Nephron (organoid): Measurements from ENCODE around the gene FOCAD.
A peak's percentile ranks its signal among the peaks of the same experiment; 100 is the strongest.

Experiments
- H3K27ac Mint-ChIP-seq, 3 experiments: 2 replicates each; pipeline ENCODE4 v1.8.0; 2020; ENCODE audit warnings: mixed read lengths in 3 of 3, mild to moderate bottlenecking in 2 of 3, moderate library complexity in 1 of 3
- H3K27me3 Mint-ChIP-seq: 2 replicates; pipeline ENCODE4 v1.8.0; 2021; ENCODE audit warnings: low read depth, mild to moderate bottlenecking, moderate library complexity, mixed read lengths
- H3K36me3 Mint-ChIP-seq: 2 replicates; pipeline ENCODE4 v1.8.0; 2020; ENCODE audit warnings: low read depth, mixed read lengths
- H3K4me1 Mint-ChIP-seq: 2 replicates; pipeline ENCODE4 v1.8.0; 2020; ENCODE audit warnings: mixed read lengths
- H3K4me3 Mint-ChIP-seq, 3 experiments: 2 replicates each; pipeline ENCODE4 v1.8.0; 2020; ENCODE audit warnings: mild to moderate bottlenecking in 3 of 3, mixed read lengths in 3 of 3, moderate library complexity in 2 of 3
- H3K9me3 Mint-ChIP-seq: 2 replicates; pipeline ENCODE4 v1.8.0; 2020; ENCODE audit warnings: mixed read lengths
- CTCF ChIP-seq, 3 experiments: fragments of 200-600 bp; sonication (generic); IDR thresholded peaks; one replicate each; pipeline ENCODE4 v1.5.0; 2021; ENCODE audit warnings: antibody characterized with exemption in 3 of 3; ENCODE audit not compliant: unreplicated experiment in 3 of 3

FOCAD gene

DNA sequence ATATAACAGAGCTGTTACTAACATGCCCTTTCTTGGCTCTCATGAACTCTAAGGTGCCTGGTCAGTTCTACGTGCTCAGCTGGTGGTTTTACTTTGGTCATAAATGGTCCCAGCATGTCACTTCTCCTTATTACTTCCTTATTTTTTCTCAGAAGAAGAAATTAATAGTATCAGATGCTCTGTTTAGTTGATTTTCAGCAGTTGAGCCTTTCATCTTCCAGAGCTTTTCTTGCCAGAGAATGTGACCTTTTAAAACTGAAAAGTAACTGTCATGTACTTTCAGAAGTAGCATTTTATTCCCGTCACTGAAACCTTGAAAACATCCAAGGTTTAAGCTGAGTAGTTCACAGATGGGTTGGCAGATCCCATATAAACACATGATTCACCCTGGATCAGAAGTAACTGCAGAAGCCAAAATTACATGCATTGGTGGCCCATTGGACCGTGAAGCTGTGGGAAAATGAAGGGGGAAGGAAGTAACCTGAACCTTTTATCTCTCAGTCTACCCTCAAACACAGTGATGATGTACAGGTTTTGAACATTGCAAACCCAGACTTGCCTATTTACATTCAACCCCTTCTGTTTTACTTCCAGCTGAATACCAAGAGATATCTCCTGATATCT, 296.9 kb downstream of the FOCAD start:
- H3K4me1 Mint-ChIP-seq, result peaks cover 18% of the 10 kb centered on the region
- TF ChIP-seq CTCF (IDR thresholded peaks at IDR 0.05; ENCODE audit: unreplicated experiment in 3 of 3), result no peak
- peaks cover 55% of the 10 kb centered on the region for H3K36me3 Mint-ChIP-seq
- H3K9me3 Mint-ChIP-seq, result no peaks in the 10 kb centered on the region
- peak overlapping the region; percentile 66 to 76 (median 75) for H3K27ac Mint-ChIP-seq
- H3K27me3 Mint-ChIP-seq, result no peaks in the 10 kb centered on the region
- no peak overlapping the region for H3K4me3 Mint-ChIP-seq

DNA sequence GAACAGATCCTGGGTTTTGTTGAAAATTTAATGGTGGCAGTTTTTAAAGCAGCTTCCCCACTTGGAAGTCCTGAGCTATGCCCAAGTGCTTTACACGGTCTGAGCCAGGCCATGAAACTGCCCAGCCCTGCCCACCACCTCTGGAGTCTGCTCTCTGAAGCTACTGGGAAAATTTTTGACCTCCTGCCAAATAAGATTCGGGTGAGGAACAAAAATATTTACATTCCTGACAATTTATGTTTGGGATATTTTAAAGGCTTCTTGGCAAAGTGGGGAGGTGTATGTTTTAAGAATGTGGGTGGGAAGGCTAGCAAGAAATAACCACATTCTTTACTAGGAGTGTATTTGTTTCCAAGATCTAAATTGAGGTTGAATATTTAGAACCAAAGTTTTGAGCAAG, 297.4 kb downstream of the FOCAD start:
- TF ChIP-seq CTCF (IDR thresholded peaks at IDR 0.05; ENCODE audit: unreplicated experiment in 3 of 3), result no peak
- H3K9me3 Mint-ChIP-seq, result no peaks in the 10 kb centered on the region
- peaks cover 56% of the 10 kb centered on the region for H3K36me3 Mint-ChIP-seq
- peak overlapping the region; percentile 66 to 76 (median 75) for H3K27ac Mint-ChIP-seq
- no peaks in the 10 kb centered on the region for H3K27me3 Mint-ChIP-seq
- H3K4me3 Mint-ChIP-seq, result no peak overlapping the region
- peaks cover 18% of the 10 kb centered on the region for H3K4me1 Mint-ChIP-seq

DNA sequence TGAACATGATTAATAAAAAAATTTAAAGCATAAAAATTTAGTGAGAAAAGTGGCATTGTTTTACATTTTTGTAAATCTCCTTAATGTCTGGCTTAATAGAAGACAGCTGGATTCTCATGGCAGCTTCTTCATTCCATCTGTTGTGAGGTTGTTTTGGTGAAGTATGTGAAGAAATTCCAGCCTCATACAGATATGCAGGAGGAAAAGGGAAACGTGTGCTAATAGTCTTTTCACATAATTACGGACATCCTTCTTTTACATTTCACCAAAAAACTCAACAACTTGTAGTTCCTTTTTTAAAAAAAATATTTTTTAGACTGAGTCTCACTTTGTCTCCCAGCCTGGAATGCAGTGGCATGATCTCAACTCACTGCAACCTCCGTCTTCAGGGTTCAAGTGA, 300.4 kb downstream of the FOCAD start:
- Mint-ChIP-seq H3K4me1 (peaks cover 32% of the 10 kb centered on the region), H3K9me3 (no peaks in the 10 kb centered on the region), H3K27me3 (no peaks in the 10 kb centered on the region), H3K27ac (no peak overlapping the region), H3K36me3 (peaks cover 57% of the 10 kb centered on the region), H3K4me3 (no peak overlapping the region)
- no peak for TF ChIP-seq CTCF (IDR thresholded peaks at IDR 0.05; ENCODE audit: unreplicated experiment in 3 of 3)

DNA sequence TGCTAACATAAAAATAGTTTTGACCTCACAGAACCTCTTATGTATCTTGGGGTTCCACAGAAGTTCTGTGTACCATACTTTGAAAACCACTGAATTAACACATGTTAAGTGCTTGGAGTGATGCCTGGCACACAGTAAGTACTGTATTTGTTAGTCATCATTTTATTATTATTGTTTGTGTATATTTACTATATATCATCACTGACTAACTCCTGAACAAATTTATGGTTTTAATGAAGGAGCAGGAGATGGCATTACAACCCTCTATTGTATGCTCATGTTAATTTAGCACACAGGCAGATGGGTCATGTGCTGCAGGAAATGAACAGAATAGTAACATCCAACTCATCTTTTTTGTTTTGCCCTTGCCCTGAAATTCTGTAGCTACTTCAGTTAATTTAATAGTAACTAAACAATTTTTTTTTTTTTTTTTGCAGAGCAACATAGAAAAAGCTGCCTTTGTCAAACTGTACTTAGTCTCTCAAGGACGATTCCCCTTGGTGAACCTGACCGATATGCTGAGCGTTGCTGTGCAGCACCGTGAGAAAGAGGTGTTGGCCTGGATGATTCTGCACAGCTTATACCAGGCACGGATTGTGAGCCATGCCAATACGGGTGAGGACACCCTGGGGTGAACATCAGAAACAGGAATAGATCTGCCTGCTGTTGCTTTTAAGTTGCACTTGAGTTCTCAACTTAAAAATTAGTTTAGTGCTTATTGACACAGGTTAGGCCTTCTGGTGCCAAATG, 302.0 kb downstream of the FOCAD start:
- no peak overlapping the region for H3K4me3 Mint-ChIP-seq
- peaks cover 66% of the 10 kb centered on the region for H3K36me3 Mint-ChIP-seq
- no peaks in the 10 kb centered on the region for H3K27me3 Mint-ChIP-seq
- no peak for TF ChIP-seq CTCF (IDR thresholded peaks at IDR 0.05; ENCODE audit: unreplicated experiment in 3 of 3)
- peaks cover 24% of the 10 kb centered on the region for H3K4me1 Mint-ChIP-seq
- no peaks in the 10 kb centered on the region for H3K9me3 Mint-ChIP-seq
- H3K27ac Mint-ChIP-seq, result no peak overlapping the region

- Mint-ChIP-seq H3K4me3 (no peak overlapping the region), H3K36me3 (peaks cover 61% of the 10 kb centered on the region), H3K27me3 (no peaks in the 10 kb centered on the region), H3K4me1 (peaks cover 14% of the 10 kb centered on the region), H3K27ac (peak overlapping the region in 2 of 3 experiments; percentile 9 to 18), H3K9me3 (no peaks in the 10 kb centered on the region)
- TF ChIP-seq CTCF (IDR thresholded peaks at IDR 0.05; ENCODE audit: unreplicated experiment in 3 of 3), result no peak
Measured at GRCh38 chr9:20987521-20987920, 303.5 kb downstream of the FOCAD start.

GRCh38 chr9:20988061-20988460, 304.0 kb downstream of the FOCAD start:
- peaks cover 14% of the 10 kb centered on the region for H3K4me1 Mint-ChIP-seq
- H3K9me3 Mint-ChIP-seq, result no peaks in the 10 kb centered on the region
- H3K27ac Mint-ChIP-seq, result peak overlapping the region in 2 of 3 experiments; percentile 9 to 18
- no peak for TF ChIP-seq CTCF (IDR thresholded peaks at IDR 0.05; ENCODE audit: unreplicated experiment in 3 of 3)
- no peak overlapping the region for H3K4me3 Mint-ChIP-seq
- no peaks in the 10 kb centered on the region for H3K27me3 Mint-ChIP-seq
- H3K36me3 Mint-ChIP-seq, result peaks cover 60% of the 10 kb centered on the region
